Thyroid gland (tissue), 4 donors: ENCODE data around the gene PGAP3.

ENCODE experiments used
- POLR2A ChIP-seq, 2 donors: fragments of 450-650 bp; IDR thresholded peaks; one replicate each; pipeline ENCODE4 v1.6.1; 2017; ENCODE audit warnings: antibody characterized with exemption in 2 of 2, mild to moderate bottlenecking in 2 of 2, moderate library complexity in 1 of 2
- TF ChIP-seq, protein P1 (sequence below), 6 experiments: fragments of 200-600 bp in 3 of 6; fragments of 450-650 bp in 3 of 6; sonication (generic) in 3 of 6; IDR thresholded peaks; one replicate each; pipeline ENCODE4 v1.5.1; 2016 to 2019; ENCODE audit warnings: antibody characterized with exemption in 6 of 6, mild to moderate bottlenecking in 2 of 6, inconsistent platforms in 1 of 6, moderate library complexity in 1 of 6

- TF ChIP-seq POLR2A (IDR thresholded peaks at IDR 0.05), result no peak
- TF ChIP-seq, protein P1, sequence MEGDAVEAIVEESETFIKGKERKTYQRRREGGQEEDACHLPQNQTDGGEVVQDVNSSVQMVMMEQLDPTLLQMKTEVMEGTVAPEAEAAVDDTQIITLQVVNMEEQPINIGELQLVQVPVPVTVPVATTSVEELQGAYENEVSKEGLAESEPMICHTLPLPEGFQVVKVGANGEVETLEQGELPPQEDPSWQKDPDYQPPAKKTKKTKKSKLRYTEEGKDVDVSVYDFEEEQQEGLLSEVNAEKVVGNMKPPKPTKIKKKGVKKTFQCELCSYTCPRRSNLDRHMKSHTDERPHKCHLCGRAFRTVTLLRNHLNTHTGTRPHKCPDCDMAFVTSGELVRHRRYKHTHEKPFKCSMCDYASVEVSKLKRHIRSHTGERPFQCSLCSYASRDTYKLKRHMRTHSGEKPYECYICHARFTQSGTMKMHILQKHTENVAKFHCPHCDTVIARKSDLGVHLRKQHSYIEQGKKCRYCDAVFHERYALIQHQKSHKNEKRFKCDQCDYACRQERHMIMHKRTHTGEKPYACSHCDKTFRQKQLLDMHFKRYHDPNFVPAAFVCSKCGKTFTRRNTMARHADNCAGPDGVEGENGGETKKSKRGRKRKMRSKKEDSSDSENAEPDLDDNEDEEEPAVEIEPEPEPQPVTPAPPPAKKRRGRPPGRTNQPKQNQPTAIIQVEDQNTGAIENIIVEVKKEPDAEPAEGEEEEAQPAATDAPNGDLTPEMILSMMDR (IDR thresholded peaks at IDR 0.05), result no peak
Measured at GRCh38 chr17:39651923-39652586, 35.8 kb downstream of the PGAP3 start.
